ENCODE measurements around the gene RXFP2.

RXFP2 gene, protein sequence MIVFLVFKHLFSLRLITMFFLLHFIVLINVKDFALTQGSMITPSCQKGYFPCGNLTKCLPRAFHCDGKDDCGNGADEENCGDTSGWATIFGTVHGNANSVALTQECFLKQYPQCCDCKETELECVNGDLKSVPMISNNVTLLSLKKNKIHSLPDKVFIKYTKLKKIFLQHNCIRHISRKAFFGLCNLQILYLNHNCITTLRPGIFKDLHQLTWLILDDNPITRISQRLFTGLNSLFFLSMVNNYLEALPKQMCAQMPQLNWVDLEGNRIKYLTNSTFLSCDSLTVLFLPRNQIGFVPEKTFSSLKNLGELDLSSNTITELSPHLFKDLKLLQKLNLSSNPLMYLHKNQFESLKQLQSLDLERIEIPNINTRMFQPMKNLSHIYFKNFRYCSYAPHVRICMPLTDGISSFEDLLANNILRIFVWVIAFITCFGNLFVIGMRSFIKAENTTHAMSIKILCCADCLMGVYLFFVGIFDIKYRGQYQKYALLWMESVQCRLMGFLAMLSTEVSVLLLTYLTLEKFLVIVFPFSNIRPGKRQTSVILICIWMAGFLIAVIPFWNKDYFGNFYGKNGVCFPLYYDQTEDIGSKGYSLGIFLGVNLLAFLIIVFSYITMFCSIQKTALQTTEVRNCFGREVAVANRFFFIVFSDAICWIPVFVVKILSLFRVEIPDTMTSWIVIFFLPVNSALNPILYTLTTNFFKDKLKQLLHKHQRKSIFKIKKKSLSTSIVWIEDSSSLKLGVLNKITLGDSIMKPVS

GRCh38 chr13:31739226-31739625, at the start of gene RXFP2:
Gene RXFP2, plus strand, starts transcription at chr13:31739526. Its CDS starts 87 bp downstream, at chr13:31739613.
- DNase-seq = no peak

DNA sequence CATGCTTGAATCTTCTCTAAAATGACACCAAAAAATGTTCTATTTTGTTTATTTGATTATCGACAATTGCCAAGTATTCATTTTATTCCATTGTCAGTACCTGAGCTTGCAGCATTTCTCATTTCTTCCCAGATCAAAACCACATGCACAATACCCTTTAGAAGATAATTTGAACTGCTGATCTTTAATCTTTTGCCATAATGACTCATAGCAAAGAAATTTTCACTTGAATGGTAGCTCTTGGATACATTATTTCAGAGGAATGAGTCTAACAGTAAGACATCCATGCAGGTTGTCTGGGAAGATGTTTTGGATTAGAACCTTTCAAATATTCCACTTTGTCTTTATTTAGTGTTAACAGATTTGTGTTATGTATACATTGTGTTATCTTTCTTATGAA, 42.0 kb upstream of the RXFP2 start:
- no peak for DNase-seq

DNA sequence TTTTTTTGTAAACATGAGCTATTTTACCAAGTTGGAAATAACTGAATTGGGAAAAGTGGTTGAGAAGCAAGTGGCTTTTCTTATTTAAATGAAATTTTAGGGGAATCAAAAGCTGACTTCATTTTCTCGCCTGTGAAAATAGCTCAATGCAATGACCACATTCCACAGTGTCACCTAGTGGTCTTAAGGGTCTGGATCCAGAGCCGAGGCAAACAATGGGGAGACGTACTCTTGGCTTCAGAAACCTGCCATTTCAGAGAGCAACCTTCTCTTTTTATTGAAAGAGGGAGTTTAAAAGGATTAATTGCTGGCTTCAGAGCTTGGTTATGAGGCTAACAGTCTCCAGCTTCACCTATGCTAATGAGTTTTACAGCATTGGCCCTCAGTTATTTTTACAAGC, 39.7 kb upstream of the RXFP2 start:
- DNase-seq = no peak

DNA sequence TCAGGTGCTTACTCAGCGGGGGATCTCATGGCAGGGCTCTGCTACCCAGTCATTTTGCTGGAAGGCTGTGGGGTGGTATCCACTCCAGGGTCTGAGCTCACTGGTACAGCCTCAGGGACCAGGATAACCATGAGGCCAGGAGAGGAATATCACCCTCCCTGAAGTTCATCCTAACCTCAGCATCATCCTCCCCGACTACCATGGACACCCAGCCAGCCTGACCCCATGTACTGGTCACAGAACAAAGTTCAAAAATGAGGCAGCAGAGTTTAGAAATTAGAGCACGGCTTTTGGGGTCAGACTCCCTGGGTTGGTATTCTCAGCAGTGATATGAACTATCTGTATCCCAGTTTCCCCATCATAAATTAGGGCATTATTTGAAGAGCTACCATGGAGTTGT, 35.5 kb upstream of the RXFP2 start:
- DNase-seq = no peak

GRCh38 chr13:31706105-31706504, 33.2 kb upstream of the RXFP2 start:
- DNase-seq = no peak

DNA sequence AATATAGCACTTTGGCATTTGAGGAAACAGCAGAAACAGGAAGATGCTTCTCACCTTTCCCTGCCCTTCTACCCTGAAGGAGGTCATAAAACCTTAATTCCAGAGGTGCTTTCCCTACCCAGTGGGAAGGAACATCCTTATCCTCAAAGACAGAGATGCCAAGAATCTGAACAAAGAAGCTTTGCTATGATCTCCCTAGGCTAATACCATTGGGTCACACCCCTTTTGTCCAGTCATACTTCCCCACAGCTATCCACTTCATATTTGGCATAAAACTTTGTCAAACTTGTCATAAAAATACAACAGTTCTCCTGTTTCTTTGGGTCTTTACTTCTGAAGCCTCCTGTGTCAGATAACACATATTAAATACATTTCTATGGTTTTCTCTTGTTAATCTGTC, 21.7 kb upstream of the RXFP2 start:
- DNase-seq = no peak

GRCh38 chr13:31719214-31719613, 20.1 kb upstream of the RXFP2 start:
- no peak for DNase-seq

DNA sequence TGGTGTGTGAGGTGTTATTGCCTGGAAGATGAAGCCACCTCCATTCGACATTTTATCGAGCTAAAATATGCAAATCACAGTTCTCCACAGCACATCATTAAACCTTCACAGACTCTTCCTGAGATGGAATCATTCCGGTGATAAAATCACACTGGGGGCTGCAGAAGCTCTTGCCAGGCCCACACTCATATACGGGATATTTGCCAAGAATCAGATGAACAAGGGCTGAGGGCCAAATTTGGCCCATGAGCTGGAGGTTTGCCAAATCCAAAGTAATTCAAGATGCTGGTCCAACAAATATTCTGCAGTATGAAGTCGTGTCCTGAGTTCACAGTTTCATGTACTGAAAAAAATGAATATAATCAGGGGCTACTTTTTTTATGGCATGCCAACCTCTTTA, 16.7 kb upstream of the RXFP2 start:
- peak; percentile 17 for DNase-seq

DNA sequence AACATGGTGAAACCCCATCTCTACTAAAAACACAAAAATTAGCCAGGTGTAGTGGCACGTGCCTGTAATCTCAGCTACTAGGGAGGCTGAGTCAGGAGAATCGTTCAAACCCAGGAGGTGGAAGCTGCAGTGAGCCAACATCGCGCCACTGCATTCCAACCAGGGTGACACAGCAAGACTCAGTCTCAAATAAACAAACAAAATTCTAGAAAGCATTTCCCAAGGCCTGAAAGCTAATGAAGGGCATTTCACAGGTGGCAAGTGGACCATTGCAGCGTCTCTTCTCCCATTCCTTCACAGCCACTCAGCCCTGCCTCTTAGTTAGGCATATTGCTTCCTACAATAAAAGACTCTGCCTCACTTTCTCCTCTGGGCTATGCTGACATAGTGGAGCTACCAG, 13.5 kb upstream of the RXFP2 start:
- no peak for DNase-seq

- no peak for DNase-seq
Observed at GRCh38 chr13:31731921-31732320, 7.4 kb upstream of the RXFP2 start.

DNA sequence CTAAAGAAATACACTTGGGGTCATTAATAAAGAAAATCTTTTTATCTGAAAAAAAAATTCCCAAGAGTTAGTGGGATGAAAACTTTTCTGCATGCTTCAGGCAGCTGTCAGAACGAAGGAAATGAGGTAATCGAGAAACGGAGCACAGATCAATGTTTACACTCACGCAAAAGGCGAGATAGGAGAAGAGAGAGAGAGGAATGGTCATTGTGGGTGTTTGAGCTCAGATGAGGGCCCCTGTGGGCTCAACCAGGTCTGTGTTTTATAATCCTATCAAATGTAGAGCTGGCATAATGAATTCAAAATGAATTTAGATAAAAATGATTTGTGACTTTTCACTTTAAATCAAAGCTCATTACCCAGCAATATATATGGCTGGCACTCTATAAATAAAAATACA, 6.3 kb upstream of the RXFP2 start:
- no peak for DNase-seq

- no peak for DNase-seq
Observed at GRCh38 chr13:31733647-31734046, 5.7 kb upstream of the RXFP2 start.

GRCh38 chr13:31742097-31742734, 2.9 kb downstream of the RXFP2 start:
- DNase-seq = peak; percentile 12

DNA sequence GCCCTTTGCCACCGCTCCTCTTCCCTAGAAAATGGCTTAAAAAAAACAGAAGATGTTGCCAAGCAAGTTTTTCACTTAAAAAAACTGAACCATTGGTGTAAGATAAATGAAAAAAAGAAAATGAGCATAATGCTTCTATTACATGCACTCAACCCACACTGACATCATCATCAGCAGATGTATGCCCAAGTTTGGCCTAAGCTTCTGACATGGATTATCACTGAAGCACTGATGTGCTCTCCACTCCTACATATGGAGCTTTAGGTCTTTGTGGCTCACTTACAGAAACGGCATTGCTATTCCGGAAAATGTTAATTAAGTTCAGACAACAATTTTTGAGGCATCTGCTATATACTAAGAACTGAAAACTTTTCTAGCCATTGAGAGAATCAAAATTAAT, 8.0 kb downstream of the RXFP2 start:
- no peak for DNase-seq

GRCh38 chr13:31747966-31748365, 8.6 kb downstream of the RXFP2 start:
- no peak for DNase-seq

GRCh38 chr13:31749929-31750328, 10.6 kb downstream of the RXFP2 start:
- no peak for DNase-seq

- no peak for DNase-seq
Observed at GRCh38 chr13:31755211-31755610, 15.9 kb downstream of the RXFP2 start.

DNA sequence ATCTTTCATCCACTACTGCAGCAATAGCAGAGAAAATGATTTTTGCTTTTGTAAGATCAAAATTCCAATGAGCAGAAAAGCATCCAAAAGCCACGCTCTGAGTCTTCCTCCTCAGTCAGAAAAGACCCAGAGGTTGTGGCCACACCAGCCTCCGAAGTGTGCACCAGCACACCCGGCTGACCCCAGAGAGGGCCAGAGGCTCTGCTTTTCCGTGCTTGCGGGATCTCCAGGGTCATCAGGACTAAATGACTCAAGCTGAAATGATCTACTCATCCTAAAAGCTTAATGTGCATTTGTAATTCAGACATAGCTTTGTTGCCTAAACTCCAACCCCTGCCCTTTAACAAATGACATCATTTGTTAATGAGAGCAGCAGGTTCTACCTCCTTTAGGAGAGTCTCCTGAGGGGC, 16.5 kb downstream of the RXFP2 start:
- no peak for DNase-seq

GRCh38 chr13:31756346-31756745, 17.0 kb downstream of the RXFP2 start:
- DNase-seq = no peak

GRCh38 chr13:31761951-31762350, 22.6 kb downstream of the RXFP2 start:
- no peak for DNase-seq

DNA sequence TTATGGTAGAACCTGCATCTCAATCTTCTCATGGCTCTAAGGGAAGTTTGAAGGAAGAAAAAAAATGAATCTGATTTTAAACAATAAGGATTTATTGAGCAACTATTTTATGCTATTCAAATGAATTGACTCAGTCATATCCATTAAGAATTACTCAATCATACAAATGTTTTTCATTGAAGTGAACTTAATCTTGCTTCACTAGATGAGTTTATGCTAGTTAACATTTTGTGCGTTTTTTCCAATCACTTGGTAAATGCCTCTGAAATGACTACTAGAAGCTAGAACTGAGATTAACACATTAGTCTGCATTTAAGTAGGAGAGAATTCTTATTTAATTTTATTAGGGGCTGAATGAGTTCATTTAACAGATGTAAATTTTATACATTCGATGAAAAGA, 25.2 kb downstream of the RXFP2 start:
- no peak for DNase-seq

- no peak for DNase-seq
Observed at GRCh38 chr13:31765138-31765785, 25.9 kb downstream of the RXFP2 start.

GRCh38 chr13:31767175-31767900, 28.0 kb downstream of the RXFP2 start:
- DNase-seq = no peak

All from NCI-H446 treated with DMSO at 0.1 percent for 48 hours (cell line).